DND-41 (cell line): Measurements from ENCODE around the gene ATF7IP2.
"Not testable (repeated sequence)": the region's sequence is repeated elsewhere in the genome, so short reads cannot be mapped to it uniquely, and the experiment has no call there.

ENCODE experiments used
- ATAC-seq: fragments of 200-7000 bp; cut with Tn5 transposase; 3 replicates; pipeline ENCODE4 v1.9.1; 2021; ENCODE audit warnings: low read depth; ENCODE audit not compliant: insufficient read depth
- DNase-seq: peaks from one replicate; pipeline ENCODE4 v3.0.0-alpha.2; 2020
- H2AFZ ChIP-seq: 2 replicates; pipeline ENCODE4 v1.6.0; 2012; ENCODE audit warnings: low read depth, low read length
- H3K27ac ChIP-seq: 2 replicates; pipeline ENCODE4 v1.5.1; 2012; ENCODE audit warnings: low read length, inconsistent platforms
- H3K27me3 ChIP-seq: fragments of 200-600 bp; sonication (generic); 2 replicates; pipeline ENCODE4 v1.6.0; 2012; ENCODE audit warnings: low read length, mild to moderate bottlenecking, inconsistent platforms; ENCODE audit not compliant: insufficient read depth, poor library complexity
- H3K36me3 ChIP-seq: 2 replicates; pipeline ENCODE4 v1.5.1; 2012; ENCODE audit warnings: low read length, inconsistent platforms; ENCODE audit not compliant: insufficient read depth
- H3K4me1 ChIP-seq: 2 replicates; pipeline ENCODE4 v1.5.1; 2012; ENCODE audit warnings: mild to moderate bottlenecking, low read length; ENCODE audit not compliant: insufficient read depth
- H3K4me2 ChIP-seq: 2 replicates; pipeline ENCODE4 v1.6.0; 2012; ENCODE audit warnings: mild to moderate bottlenecking, moderate library complexity, low read length, inconsistent platforms; ENCODE audit not compliant: insufficient read depth
- H3K4me3 ChIP-seq, 2 experiments: fragments of 200-600 bp in 1 of 2; shearing (Covaris generic) in 1 of 2; 2 replicates each; pipeline ENCODE4 v1.5.1; 2012 to 2016; ENCODE audit warnings: inconsistent platforms in 2 of 2, low read length in 2 of 2, mild to moderate bottlenecking in 2 of 2, low read depth in 1 of 2, moderate library complexity in 1 of 2
- H3K79me2 ChIP-seq: 2 replicates; pipeline ENCODE4 v1.6.0; 2012; ENCODE audit warnings: low read length, inconsistent platforms; ENCODE audit not compliant: insufficient read depth
- H3K9ac ChIP-seq: 2 replicates; pipeline ENCODE4 v1.6.0; 2012; ENCODE audit warnings: low read depth, mild to moderate bottlenecking, inconsistent platforms, low read length, moderate library complexity
- H3K9me3 ChIP-seq: 2 replicates; pipeline ENCODE4 v1.5.1; 2012; ENCODE audit warnings: low read length, moderate library complexity, mild to moderate bottlenecking, inconsistent platforms; ENCODE audit not compliant: insufficient read depth, severe bottlenecking
- H4K20me1 ChIP-seq: 2 replicates; pipeline ENCODE4 v1.6.0; 2012; ENCODE audit warnings: low read length; ENCODE audit not compliant: insufficient read depth
- EZH2 ChIP-seq: IDR thresholded peaks from 3 replicates; pipeline ENCODE4 v1.6.1; 2012; ENCODE audit warnings: borderline replicate concordance, low read depth, mild to moderate bottlenecking, moderate library complexity, low read length, inconsistent platforms; ENCODE audit not compliant: severe bottlenecking
- TF ChIP-seq, protein P1 (sequence below): IDR thresholded peaks from 2 replicates; pipeline ENCODE4 v1.5.1; 2012; ENCODE audit warnings: borderline replicate concordance, low read length, moderate library complexity, mild to moderate bottlenecking; ENCODE audit not compliant: poor library complexity, severe bottlenecking; ENCODE audit errors: extremely low read depth

ATF7IP2 gene

DNA sequence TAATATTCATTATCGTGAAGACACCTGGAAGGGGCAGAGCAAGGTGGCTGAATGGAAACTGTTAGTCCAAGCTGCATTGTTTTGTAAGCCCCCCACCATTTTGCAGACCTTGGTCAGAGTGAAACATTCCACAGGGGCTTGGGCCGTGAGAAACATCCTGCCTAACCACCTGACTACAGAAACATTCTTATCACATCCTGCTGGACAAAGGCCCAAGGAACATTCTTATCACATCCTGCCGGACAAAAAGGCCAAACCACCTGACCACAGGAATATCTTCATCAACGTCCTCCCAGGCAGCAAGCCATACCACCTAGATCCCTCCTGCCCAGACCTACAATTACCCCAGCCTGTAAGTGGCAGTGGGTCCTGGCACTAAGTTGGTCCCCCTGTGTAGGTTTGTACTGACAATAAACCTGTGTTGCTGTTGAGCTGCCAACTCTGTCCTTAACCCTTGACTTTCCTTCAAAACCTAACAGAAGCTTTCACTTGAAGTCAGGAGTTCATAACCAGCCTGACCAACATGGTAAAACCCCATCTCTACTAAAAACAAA lies 19.6 kb downstream of the ATF7IP2 start:
- DNase-seq (no peak), ATAC-seq (no peak)
- H3K9ac ChIP-seq, result no peak overlapping the region
- H3K36me3 ChIP-seq, result peaks cover 3% of the 10 kb centered on the region; the same call in 1 of the 2 replicates
- H3K4me2 ChIP-seq, result no peak overlapping the region
- no peak overlapping the region for H2AFZ ChIP-seq
- no peak overlapping the region for H3K4me3 ChIP-seq
- H3K79me2 ChIP-seq, result peaks cover 13% of the 10 kb centered on the region
- no peaks in the 10 kb centered on the region for H4K20me1 ChIP-seq
- H3K27me3 ChIP-seq, result no peaks in the 10 kb centered on the region
- peaks cover 27% of the 10 kb centered on the region for H3K9me3 ChIP-seq
- H3K27ac ChIP-seq, result no peak overlapping the region
- TF ChIP-seq, protein P1, sequence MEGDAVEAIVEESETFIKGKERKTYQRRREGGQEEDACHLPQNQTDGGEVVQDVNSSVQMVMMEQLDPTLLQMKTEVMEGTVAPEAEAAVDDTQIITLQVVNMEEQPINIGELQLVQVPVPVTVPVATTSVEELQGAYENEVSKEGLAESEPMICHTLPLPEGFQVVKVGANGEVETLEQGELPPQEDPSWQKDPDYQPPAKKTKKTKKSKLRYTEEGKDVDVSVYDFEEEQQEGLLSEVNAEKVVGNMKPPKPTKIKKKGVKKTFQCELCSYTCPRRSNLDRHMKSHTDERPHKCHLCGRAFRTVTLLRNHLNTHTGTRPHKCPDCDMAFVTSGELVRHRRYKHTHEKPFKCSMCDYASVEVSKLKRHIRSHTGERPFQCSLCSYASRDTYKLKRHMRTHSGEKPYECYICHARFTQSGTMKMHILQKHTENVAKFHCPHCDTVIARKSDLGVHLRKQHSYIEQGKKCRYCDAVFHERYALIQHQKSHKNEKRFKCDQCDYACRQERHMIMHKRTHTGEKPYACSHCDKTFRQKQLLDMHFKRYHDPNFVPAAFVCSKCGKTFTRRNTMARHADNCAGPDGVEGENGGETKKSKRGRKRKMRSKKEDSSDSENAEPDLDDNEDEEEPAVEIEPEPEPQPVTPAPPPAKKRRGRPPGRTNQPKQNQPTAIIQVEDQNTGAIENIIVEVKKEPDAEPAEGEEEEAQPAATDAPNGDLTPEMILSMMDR, result no peak
- TF ChIP-seq EZH2, result no peak
- H3K4me1 ChIP-seq, result no peaks in the 10 kb centered on the region

DNA sequence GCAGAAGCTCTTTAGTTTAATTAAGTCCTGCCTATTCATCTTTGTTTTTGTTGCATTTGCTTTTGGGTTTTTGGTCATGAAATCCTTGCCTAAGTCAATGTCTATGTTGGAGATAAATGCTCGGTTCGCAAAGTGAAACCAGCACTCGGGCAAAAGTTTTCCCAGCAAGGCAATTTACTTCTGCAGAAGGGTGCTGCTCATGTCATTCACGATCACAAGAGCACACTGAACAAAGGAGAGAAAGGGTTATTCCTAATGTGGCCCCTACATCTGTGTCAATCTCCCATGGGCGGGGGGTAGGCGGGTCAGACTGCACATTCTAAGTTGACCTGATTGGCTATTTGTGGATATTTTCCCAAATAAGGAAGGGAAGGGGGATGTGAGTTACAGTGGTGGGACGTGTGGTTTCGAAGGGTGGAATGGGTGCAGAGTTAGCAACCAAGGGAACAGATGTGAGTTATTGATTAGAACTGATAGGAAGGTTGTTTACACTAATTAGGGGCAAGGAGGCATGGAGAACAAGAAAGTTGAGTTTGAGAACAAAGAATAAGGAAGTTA lies 23.0 kb downstream of the ATF7IP2 start:
- no peaks in the 10 kb centered on the region for H4K20me1 ChIP-seq
- no peak overlapping the region for H3K27ac ChIP-seq
- no peaks in the 10 kb centered on the region; the same call in 1 of the 2 replicates for H3K36me3 ChIP-seq
- H2AFZ ChIP-seq, result no peak overlapping the region
- H3K27me3 ChIP-seq, result no peaks in the 10 kb centered on the region
- no peak overlapping the region for H3K4me2 ChIP-seq
- ATAC-seq (no peak), DNase-seq (peak; percentile 12)
- H3K9ac ChIP-seq, result no peak overlapping the region
- no peaks in the 10 kb centered on the region for H3K4me1 ChIP-seq
- peaks cover 3% of the 10 kb centered on the region; the same call in 1 of the 2 replicates for H3K79me2 ChIP-seq
- H3K4me3 ChIP-seq, result no peak overlapping the region
- TF ChIP-seq EZH2, result no peak
- TF ChIP-seq, protein P1, result no peak
- peaks cover 33% of the 10 kb centered on the region for H3K9me3 ChIP-seq

DNA sequence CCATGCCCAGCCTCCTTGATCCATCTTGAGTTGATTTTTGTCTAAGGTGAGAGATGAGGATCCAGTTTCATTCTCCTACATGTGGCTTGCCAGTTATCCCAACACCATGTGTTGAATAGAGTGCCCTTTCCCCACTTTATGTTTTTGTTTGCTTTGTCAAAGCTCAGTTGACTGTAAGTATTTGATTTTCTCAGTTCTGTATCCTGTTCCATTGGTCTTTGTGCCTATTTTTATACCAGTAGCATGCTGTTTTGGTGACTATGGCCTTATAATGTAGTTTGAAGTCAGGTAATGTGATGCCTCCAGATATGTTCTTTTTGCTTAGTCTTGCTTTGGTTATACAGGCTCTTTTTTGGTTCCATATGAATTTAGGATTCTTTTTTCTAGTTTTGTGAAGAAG lies 23.9 kb downstream of the ATF7IP2 start:
- not testable (repeated sequence) for H3K79me2 ChIP-seq, H3K36me3 ChIP-seq, H3K4me1 ChIP-seq, H3K27ac ChIP-seq, H3K9ac ChIP-seq, ATAC-seq, H3K4me2 ChIP-seq, DNase-seq, H3K4me3 ChIP-seq, H4K20me1 ChIP-seq, H3K27me3 ChIP-seq, H2AFZ ChIP-seq
- H3K9me3 ChIP-seq, result peaks cover 32% of the 10 kb centered on the region

DNA sequence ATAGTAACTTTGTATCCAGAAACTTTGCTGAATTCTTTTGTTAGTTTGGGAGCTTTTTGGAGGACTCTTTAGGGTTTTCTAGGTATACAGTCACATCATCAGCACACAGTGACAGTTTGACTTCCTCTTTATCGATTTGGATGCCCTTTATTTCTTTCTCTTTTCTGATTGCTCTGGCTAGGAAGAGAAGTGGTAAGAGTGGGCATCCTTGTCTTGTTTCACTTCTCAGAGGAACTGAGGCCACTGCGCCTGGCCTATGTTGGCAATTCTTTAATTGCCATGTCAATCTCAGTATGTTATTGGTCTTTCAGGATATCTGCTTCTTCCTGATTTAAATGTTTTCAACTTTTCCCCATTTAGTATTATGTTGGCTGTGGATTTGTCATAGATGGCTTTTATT lies 24.6 kb downstream of the ATF7IP2 start:
- peaks cover 38% of the 10 kb centered on the region for H3K9me3 ChIP-seq
- ATAC-seq (no peak), DNase-seq (no peak)
- H4K20me1 ChIP-seq, result no peaks in the 10 kb centered on the region
- H3K79me2 ChIP-seq, result peaks cover 3% of the 10 kb centered on the region; the same call in 1 of the 2 replicates
- H3K4me2 ChIP-seq, result no peak overlapping the region
- no peaks in the 10 kb centered on the region; the same call in 1 of the 2 replicates for H3K36me3 ChIP-seq
- TF ChIP-seq EZH2, result no peak
- TF ChIP-seq, protein P1, result no peak
- H3K27me3 ChIP-seq, result no peaks in the 10 kb centered on the region
- no peak overlapping the region for H2AFZ ChIP-seq
- no peaks in the 10 kb centered on the region for H3K4me1 ChIP-seq
- H3K9ac ChIP-seq, result no peak overlapping the region
- H3K4me3 ChIP-seq, result no peak overlapping the region
- no peak overlapping the region for H3K27ac ChIP-seq
